Tibial nerve (tissue), 4 donors: ENCODE results near the gene DPY19L2.
"Not testable (repeated sequence)": the region's sequence is repeated elsewhere in the genome, so short reads cannot be mapped to it uniquely, and the experiment has no call there.

Source experiments
- EP300 ChIP-seq, 2 donors: sonication (generic); formaldehyde crosslinking; IDR thresholded peaks; one replicate each; pipeline ENCODE4 v1.6.1; 2017; ENCODE audit warnings: antibody characterized with exemption in 2 of 2, mild to moderate bottlenecking in 1 of 2
- POLR2A ChIP-seq, 2 donors: fragments of 450-650 bp; IDR thresholded peaks; one replicate each; pipeline ENCODE4 v1.6.1; 2017; ENCODE audit warnings: antibody characterized with exemption in 2 of 2, mild to moderate bottlenecking in 2 of 2, moderate library complexity in 2 of 2
- TF ChIP-seq, protein P1 (sequence below), 5 experiments: fragments of 200-600 bp in 3 of 5; fragments of 450-650 bp in 2 of 5; sonication (generic) in 3 of 5; IDR thresholded peaks; one replicate each; pipeline ENCODE4 v1.5.1; 2016 to 2019; ENCODE audit warnings: antibody characterized with exemption in 5 of 5, mild to moderate bottlenecking in 3 of 5, moderate library complexity in 2 of 5

DNA sequence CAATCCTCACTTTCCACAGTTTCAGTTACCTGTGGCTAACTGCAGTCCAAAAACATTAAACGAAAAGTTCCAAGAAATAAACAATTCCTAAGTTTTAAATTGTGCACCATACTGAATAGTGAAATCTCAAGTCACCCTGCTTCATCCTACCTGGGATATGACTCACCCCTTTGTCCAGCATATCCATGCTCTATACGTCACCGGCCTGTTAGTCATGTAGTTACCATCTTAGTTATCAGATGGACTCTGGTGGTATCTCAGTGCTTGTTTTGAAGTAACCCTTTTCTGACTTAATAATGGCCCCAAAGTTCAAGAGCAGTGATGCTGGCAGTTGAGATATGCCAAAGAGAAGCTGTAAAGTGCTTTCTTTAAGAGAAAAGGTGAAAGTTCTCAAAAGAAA lies 83.9 kb downstream of the DPY19L2 start:
- TF ChIP-seq POLR2A, EP300 (IDR thresholded peaks at IDR 0.05): not testable (repeated sequence)
- TF ChIP-seq, protein P1, sequence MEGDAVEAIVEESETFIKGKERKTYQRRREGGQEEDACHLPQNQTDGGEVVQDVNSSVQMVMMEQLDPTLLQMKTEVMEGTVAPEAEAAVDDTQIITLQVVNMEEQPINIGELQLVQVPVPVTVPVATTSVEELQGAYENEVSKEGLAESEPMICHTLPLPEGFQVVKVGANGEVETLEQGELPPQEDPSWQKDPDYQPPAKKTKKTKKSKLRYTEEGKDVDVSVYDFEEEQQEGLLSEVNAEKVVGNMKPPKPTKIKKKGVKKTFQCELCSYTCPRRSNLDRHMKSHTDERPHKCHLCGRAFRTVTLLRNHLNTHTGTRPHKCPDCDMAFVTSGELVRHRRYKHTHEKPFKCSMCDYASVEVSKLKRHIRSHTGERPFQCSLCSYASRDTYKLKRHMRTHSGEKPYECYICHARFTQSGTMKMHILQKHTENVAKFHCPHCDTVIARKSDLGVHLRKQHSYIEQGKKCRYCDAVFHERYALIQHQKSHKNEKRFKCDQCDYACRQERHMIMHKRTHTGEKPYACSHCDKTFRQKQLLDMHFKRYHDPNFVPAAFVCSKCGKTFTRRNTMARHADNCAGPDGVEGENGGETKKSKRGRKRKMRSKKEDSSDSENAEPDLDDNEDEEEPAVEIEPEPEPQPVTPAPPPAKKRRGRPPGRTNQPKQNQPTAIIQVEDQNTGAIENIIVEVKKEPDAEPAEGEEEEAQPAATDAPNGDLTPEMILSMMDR (IDR thresholded peaks at IDR 0.05) = not testable (repeated sequence)
